Stimulated activated CD8-positive, alpha-beta memory T cell treated with anti-CD3 and anti-CD28 coated beads, Interleukin-7, amount 100 ng/mL, for 4 hours (primary cell): ENCODE measurements around the gene PITPNM3.

ENCODE experiments used
- DNase-seq, 2 donors: peaks; one replicate each; pipeline ENCODE4 v3.0.0-alpha.2; 2020; ENCODE audit warnings: low read depth in 2 of 2

The PITPNM3 gene

DNA sequence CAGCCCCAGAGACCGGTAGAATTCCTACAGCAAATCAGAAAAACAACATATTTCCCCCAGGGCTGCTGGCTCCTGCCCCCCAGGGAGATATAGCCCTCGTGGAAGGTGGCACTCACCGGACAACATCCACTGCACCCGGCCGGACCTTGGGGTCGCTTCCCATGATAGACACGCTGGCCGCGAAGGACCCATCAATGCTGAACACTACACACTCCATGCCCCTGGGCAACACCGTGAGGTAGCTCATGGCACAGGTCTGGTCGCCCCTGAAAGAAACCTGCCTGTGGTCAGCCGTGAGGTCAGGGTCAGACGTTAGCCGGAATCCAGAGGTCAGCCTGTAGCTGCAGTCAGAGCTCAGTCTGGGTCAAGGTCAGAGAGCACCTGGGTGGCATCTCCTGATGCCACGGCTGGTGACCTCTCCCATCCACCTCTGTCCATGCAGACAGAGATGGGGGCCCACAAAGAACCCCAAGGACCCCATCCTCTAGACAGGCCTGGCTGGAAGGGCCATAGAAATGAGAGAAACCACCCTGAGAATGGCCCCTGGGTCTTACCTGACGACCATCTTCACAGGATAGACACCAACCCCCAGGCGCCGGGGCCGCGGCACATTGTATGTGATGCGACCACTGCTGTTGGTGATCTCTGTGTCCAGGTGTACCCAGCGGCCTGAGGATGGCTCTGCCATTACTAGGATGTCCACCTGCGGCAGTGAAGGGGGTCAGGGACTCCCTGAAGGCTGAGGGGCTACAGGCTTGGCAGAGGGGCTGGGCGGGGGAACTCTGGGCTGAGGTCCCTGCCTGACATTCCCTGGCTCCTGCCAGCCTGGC lies 92.5 kb downstream of the PITPNM3 start:
- no peak for DNase-seq

DNA sequence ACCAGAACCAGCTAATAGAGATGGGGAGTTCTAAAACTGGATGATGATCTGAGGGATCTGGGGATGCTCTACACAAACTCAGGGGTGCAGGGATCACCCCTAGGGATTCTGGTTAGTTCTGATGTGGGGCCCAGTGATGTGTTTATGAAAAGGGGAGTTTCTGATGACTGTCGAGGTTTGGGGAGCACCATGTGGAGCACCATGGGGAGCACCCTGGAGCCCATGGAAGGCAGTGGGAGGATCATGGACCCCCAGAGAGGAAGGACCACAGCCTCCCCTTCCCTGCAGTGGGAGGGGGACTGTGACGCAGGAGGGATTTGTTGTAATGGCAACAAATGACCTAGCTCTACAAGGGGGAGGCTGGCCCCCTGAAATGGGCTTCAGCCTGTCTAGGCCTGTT lies 93.7 kb downstream of the PITPNM3 start:
- no peak for DNase-seq

DNA sequence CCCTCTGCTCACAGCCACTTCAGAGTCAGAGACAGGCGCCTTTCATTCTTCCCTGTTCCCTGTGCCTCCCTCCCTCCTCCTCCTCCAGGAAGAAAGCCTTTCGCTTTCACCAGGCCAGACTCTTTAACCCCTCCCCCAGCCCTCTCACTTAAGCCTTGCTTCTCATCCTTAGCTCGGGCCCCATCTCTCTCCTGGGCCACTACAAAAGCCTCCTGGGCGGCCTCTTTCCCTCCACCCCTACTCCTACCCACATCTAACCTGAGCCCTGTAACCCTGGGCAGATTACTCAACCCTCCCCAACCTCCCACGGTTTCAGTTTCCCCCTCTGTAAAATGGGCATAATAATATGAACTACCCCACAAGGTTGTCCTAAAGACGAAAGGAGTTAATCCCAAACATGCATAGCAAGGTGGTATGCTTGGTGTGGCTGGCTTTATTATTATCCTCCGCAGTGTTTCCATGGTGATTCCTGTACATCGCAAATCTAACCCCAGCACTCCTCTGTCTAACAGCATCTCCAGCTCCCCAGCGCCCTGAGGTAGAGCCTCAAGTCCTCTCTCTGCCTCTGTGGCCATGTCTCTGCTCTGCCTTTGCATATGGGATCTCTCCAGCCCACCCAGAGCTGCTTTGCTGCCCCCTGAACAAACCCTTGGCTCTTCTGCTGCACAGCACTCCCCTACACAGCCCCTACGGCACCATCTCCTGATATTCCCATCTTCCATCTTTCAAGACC lies 94.4 kb downstream of the PITPNM3 start:
- no peak for DNase-seq

DNA sequence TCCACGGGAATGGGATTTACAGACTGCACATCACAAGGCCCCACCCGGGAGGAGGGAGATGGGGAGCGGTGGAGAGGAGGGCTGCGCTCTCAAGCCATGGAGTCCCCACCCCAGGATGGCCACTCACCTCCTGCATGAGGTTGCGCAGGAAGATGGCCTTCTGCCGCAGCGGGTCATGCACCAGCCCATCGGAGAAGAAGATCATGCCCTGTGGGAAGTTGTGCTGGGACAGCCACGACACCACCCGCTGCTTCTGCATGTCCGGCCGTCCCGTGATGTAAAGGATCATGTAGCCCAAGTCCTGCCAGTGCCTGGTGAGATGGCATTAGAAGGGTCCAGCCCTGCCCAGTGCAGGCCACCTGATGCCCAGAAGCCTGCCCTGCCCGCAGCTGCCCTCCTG lies 95.1 kb downstream of the PITPNM3 start:
- no peak for DNase-seq

DNA sequence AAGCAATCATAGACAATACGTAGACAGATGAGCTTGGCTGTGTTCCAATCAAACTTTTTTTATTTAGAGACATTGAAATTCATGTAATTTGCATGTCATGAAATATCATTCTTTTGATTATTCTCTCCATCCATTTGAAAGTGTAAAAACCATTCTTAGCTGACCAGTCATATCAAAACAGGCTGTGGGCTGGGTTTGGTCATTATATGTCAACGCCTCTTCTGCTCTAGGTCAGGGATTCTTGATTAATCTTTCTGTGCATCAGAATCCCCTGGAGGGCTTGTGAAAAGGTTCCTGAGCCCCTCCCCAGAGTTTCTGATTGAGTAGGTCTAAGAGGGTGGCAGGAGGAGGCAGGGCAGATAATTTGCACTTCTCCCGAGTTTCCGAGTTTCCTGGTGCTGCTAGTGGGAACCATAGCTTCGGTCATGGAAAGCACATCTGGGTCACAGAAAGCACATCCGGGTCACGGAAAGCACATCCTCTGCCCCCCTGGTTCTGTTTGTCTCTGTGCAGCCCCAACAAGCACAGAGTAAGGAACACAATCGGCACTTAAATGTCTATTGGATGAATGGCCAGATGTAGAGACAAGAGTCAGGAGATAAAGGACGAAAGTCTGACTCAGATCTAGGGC lies 95.7 kb downstream of the PITPNM3 start:
- no peak for DNase-seq

DNA sequence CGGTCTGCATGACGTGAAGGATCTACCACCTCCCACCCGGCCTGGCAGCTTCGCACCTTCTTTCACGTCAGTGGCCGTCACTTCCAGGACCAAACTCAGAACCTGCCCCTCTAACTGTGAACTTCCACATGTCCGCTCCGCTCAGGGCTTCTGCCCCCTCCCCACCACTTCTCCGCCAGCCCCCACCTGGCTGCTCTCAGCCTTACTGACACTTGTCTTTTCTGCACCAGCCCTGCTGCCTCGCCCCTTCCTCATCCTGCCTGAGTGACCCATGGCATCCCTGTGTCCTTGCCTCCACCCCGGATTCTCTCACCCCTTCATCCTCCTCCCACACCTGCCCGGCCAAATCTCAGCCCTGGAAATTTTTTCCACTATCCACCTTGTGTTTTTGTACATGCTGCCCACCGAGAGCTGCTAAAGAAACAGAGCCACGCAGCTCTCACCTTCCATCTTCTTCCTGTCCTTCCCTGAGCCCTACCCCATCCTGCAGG lies 97.8 kb downstream of the PITPNM3 start:
- no peak for DNase-seq

DNA sequence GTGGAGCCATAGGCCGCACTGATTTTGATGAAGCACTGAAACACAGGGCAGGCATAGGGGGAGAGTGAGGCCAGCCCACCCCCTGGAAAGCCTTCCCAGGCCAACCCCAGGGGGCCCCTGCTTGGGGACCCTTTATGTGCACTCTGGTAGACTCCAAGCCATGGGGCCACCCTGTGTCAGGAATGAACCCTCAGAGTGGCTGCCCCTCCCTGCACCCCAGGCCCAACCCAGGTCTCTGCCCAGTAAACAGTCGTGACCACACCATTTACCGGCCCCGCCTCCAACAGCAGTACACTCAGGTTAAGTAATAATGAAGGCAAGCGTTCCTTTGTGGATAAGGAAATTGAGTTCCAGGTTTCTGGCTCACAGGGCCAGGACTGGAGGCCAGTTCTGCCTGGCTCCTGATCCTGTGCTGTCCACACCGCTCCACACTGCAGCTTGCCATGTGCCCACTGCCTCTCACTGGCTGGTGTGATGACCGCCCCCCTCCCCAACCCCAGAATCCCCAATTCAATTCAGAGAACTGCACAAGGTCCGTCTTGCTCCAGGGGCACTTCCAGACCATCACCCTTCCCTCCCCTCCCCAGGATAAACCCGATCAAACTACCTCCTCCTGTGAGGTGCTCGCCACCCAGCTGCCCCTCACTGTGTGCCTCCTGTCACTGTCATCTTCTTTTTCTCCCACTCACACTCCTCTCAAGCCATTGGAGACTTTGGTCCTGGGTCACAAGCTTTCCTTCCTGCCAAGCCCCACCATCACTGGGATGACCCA lies 98.5 kb downstream of the PITPNM3 start:
- no peak for DNase-seq

DNA sequence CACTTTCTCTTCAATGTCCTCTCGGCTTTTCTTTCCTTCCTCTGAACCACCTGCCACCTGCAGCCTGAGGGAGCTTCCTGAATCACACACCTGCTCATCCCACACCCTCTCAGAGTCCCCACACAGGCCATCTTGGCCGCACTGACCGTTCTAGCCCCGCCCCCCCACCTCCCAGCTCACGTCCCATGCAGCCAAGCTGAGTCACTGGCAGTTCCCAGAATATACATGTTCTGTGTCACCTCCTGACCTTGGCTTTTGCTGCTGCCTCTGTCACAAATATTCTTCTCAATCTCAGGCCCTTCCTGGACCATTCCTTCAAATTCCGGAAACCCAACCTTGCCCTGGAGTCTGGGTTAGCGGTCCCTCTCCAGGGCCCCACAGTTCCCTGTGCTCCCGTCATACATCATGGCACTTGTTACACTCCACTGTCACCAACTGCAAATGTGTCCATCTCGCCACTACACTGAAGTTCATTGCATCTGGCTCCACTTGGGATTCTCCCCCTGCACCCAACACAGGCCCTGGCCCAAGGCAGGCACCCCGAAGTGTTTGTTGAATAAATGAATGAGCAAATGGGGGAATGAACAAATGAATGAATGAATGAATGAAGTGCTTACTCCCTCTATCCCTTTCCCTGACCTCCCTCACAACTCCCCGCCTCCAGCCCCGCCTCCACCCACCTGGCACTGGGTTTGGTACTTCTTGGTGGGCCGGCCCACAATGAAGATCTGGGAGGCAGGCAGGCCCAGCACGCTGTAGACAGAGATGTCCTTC lies 99.3 kb downstream of the PITPNM3 start:
- DNase-seq = no peak

DNA sequence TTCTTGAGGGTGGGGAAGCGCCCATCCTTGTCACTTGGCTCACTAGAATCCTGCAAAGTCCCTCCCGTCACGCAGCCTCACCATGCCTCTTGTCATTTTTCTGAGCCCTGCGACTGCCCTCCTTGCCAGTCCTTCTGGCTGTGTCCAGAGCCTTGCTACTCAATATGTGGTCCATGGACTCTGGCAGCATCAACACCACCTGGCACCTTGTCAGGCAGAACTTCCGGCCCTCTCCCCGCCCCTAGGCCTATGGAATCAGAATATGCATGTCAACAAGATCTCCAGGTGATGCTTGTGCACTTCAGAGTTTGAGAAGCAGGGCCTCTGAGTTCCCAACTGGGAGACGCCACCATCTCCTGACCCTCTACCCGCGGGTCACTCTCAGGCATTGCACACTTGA lies 100.0 kb downstream of the PITPNM3 start:
- DNase-seq = no peak

DNA sequence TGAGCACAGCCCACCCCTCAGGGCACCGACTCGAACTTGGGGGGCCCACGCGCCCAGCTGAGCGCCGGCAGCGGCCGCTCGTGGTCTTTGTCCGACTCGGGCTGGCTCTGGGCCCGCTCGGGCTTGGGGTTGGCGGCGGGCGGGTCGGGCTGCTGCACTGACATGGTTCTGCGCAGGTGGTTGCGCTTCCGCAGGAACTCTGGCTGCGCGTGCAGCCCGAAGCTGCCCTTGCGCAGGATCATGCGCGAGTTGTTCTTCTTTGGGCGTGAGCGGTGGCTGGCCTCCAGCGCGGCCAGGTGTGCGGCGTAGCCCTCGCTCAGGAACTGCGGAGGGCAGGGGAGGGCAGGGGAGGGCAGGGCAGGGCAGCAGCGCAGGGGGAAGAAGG lies 101.0 kb downstream of the PITPNM3 start:
- no peak for DNase-seq

DNA sequence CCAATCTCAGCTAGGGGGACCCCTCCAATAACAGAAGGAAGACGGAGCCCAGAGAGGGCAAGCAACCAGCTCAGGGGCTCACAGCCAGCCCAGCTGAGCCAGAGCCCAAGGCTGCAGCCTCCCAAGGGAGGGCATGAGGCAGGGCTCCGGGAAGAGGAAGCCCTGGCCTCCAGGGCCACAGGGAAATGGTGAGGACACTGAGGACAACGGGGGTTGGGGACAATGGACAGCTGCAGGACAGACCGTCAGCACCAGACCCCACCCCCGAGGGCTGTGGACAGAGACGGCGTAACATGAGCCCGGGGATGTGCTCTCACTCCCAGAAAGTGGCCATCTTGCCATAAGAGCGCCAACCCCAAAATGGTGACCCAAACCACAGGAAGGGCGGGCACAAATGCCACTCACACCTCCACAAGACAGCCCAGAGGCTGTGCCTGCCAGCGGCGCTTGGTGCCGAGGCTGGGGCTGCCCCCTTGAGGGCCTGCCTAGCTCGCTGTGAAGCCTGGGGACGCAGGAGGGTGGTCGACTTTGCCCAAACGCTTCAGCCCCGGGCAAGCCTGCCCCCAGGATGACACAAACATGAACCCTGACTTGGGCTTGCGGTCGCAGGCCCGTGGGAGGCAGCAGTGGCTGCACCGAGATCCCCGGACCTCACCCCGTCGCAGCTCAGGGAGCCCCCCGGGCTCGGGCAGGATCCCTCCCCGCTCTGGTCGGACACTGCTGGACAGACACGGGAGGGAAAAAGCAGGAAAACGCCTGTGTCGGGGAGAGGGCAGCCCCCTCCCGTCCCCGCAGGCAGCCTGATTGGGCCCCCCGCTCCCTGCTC lies 101.6 kb downstream of the PITPNM3 start:
- DNase-seq = no peak

DNA sequence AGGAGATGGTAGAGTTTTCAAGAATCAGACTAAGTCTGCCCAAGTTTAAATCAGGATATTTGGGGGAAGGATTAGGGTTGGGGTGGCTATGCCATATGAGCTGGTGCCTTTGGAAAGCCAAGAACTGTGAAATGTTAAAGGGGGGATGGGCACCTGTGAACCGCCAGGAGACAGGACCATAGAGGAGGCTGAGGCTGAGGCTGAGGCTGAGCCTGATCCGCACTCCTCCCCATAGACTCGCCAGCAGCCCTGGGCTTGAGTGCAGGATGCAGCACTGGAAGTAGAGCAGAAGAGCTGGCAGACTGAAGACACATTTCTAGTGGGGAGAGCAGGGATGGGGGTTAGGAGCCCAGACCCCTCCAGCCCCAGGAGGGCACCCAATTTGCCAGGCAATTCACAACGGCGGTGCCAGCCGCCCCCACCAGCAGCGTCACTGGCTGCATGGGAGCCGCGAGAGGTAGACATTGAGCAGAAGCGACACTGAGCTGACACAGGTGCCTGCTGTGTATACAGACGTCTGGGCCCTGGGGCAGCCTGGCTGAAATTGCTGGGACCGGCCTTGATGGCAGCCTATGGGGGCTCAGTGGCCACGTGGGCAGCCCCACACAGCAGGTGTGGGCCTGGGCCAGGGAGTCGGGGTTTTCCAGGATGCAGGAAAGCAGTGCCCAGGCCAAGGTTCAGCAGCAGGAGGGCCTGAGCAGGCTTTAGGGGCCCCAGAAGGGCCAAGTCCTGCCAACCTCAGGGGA lies 102.9 kb downstream of the PITPNM3 start:
- DNase-seq = no peak

DNA sequence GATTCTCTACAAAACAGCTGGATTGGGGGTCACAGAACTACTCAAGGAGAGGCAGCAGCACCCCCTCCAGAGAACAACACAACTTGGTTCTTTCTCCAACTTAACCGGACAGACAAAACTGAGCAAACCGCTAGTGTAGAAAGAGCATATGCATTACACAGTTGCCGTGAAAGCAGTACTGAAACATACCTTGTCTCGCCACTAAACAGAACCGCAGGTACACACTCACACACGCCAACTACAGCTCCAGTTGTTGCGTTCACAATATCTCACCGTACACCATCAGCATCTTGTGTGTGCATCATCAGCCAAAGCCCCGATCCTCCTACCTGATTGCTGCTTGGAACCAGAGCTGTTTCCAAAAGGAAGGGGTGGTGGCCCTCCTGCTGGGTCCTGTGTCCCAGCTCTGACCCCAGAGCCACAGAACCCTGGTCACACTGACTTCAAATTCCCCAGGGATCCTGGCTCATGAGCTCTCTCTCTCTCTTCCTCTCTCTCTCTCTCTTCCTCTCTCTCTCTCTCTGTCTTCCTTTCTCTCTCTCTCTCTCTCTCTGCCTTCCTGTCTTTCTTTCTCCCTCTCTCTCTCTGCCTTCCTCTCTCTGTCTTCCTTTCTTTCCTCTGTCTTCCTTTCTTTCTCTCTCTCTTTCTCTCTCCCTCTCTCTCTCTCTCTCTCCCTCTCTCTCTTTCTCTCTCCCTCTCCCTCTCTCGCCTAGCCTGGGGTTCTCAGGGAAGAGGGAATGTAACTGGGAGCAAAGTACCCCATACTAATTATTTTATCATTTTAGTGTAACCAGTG lies 103.7 kb downstream of the PITPNM3 start:
- no peak for DNase-seq

DNA sequence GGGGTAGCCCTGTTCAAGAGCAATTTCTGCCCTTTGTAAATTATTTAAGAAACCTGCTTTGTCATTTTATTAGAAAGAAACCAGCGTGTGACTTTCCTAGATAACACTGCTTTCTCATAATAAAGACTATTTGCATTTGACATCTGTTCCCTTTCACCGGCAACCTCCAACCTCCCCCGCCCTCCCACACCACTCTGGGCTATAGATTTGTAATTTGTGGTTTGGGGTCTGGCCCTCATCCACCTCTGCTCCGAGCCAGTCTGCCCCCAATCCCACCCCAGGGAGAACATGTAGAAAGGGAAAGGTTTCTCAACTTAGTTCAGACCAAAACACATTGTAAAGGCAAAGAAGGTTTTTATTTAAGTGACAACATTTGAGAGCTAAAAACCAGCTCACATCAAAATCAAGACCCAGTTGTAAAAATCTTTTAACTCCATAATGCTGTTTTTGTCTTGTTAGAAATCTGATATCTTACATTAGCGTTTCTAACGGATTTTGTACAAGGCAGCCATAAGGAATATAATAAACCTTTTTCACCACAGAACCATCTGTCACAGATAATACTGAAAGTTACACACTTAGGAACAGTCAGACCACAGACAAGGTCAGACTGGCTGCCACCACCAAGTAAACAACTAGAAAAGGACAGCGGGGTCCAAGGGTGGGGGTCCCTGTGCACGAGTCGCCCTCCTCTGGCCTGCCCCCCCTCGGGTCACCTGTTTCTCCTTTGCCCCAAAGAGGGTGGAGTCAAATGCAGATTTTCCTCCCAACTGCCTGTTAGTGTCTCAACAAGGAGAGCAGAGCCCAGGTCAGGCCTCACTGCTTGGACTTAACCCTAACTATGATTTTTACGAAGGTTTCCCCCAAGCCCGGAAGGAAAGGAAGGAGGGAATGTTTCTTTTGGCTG lies 105.2 kb downstream of the PITPNM3 start:
- no peak for DNase-seq

DNA sequence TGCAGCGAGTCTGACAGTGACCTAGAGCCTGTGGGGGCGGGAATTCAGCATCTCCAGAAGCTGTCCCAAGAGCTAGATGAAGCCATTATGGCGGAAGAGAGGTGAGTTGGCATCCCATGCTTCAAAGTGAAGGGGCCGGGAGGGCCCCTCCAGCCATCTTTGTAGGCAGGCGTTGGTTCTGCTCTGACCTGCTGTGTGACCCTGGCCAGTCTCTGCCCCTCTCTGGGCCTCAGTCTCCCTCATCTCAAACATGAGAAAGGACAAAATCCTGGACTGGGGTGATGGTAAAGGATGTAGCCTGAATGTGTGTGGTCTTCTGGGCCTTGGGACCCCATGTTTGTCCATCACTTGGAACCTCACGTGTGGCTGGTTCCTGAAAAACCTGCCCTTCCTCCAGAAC lies 107.0 kb downstream of the PITPNM3 start:
- no peak for DNase-seq

DNA sequence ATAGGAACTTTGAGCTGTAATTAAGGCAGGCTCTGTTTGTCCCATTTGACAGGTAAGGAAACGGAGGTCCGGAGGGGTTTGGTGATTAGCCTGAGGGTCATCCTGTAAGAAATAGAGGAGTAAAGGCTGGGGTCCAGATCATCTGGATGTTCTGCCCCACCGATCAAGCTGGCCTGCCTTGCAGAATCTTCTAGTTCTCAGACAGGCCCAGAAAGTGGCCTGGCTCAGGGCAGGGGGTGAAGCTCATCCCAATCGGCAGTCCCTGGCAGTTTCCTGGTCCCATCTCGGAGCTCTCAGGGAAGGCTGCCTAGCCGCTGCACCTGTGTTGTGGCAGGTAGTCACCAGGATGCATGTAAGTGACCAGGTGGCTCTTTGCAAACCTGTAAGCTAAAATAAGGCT lies 107.9 kb downstream of the PITPNM3 start:
- DNase-seq = no peak

DNA sequence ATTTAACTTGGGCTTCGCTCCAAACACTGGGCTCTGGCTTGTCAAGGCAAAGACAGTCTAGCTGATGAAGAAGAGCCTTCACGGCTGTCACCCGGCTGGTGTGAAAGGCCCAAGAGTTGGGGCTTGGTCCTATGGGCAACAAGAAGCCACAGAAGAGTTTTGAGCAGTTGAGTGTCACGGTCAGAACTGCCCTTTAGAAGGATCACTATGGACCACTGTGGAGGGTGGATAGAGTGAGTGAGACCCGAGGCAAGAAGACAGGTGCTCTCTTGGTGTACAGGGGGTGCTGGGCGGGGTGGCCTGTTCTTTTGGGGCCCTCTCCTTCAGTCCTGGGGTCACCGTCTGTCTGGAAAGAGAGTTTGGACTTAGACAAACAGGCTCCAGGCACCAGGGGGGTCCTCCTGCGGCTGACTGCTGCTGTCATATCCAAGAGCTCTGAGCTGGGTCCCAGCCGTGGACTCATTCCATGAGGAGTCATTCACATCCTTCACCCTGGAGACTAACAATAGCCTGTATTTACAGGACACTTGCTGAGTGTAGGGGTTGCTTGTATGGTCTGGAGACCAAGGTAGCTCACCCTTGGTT lies 109.7 kb downstream of the PITPNM3 start:
- DNase-seq = no peak
